ENCODE measurements around the gene USP54. TPM values are rescaled to one million over a fixed set of nuclear protein-coding genes. Genes with fewer than 3 reads are reported as not detected.

Gene USP54
- total and polyA plus RNA-seq, 2 donors (not counting 3 experiments of a cell fraction or from before 2014, with no cell fraction given), result 9.3 to 14.2 TPM

GRCh38 chr10:73517166-73517888 is 73.8 kb downstream of the USP54 start:
- TF ChIP-seq JUN (IDR thresholded peaks at IDR 0.05; ENCODE audit: borderline replicate concordance, insufficient read depth, insufficient read length, low read depth), result no peak
- peak; percentile 11 for TF ChIP-seq GATA2 (IDR thresholded peaks at IDR 0.05; ENCODE audit: insufficient read depth, insufficient read length, low read depth, low read length)
- no peak overlapping the region for H3K9ac ChIP-seq (replicated peaks; ENCODE audit: extremely low read depth, insufficient read depth, low read length)
- FAIRE-seq (peak; percentile 53), DNase-seq (ENCODE audit: low read depth, low spot score) (no peak)
- no peaks in the 10 kb centered on the region for H3K79me2 ChIP-seq (ENCODE audit: control insufficient read depth, insufficient read depth, low read length)
- H3K9me3 ChIP-seq (replicated peaks; ENCODE audit: control insufficient read depth, insufficient read depth, low read length), result no peaks in the 10 kb centered on the region
- peaks cover 0 to 4% of the 10 kb centered on the region in 2 experiments for H3K36me3 ChIP-seq (ENCODE audit: control insufficient read depth in 2 of 2, extremely low read depth in 1 of 2, insufficient read depth in 2 of 2, low read length in 2 of 2)
- BruUV-seq (replicated peaks), result no TSS peak
- no peaks in the 10 kb centered on the region for H3K27me3 ChIP-seq (ENCODE audit: control insufficient read depth in 2 of 2, insufficient read depth in 2 of 2, low read length in 2 of 2)
- no peak overlapping the region for H3K27ac ChIP-seq (ENCODE audit: insufficient read depth, low read depth, low read length)
- no peaks in the 10 kb centered on the region for H3K4me1 ChIP-seq (ENCODE audit: control insufficient read depth, extremely low read depth, insufficient read depth, low read length)
- intact Hi-C loops (cut with micrococcal nuclease), result no loop called here
- ChIA-PET POLR2A (interaction anchor here (0.6 kb wide), 1 partner anchor 11 kb away, joined by 4 read pairs; no protein-coding TSS in a partner anchor), CTCF (interaction anchor here (0.7 to 2.1 kb wide), 2 partner anchors 15 to 127 kb away, joined by 3 to 4 read pairs; no protein-coding TSS in a partner anchor)
- no peak overlapping the region for H3K4me2 ChIP-seq (ENCODE audit: insufficient read depth, low read length)
- H4K20me1 ChIP-seq (replicated peaks; ENCODE audit: control insufficient read depth, extremely low read depth, insufficient read depth, low read length), result no peaks in the 10 kb centered on the region
- no peak overlapping the region for H3K4me3 ChIP-seq (replicated peaks in 1 of 3; ENCODE audit: insufficient read depth in 1 of 3, low read depth in 1 of 3, low read length in 3 of 3)
- H3K9me1 ChIP-seq (replicated peaks; ENCODE audit: control insufficient read depth, extremely low read depth, insufficient read depth, low read length), result no peaks in the 10 kb centered on the region
- dilution Hi-C loops (cut with MboI; ENCODE audit: extremely low pct_ligation_motif_present, low sequenced_read_pairs), result no loop called here
- H2AFZ ChIP-seq (ENCODE audit: low read depth, low read length), result no peak overlapping the region

DNA sequence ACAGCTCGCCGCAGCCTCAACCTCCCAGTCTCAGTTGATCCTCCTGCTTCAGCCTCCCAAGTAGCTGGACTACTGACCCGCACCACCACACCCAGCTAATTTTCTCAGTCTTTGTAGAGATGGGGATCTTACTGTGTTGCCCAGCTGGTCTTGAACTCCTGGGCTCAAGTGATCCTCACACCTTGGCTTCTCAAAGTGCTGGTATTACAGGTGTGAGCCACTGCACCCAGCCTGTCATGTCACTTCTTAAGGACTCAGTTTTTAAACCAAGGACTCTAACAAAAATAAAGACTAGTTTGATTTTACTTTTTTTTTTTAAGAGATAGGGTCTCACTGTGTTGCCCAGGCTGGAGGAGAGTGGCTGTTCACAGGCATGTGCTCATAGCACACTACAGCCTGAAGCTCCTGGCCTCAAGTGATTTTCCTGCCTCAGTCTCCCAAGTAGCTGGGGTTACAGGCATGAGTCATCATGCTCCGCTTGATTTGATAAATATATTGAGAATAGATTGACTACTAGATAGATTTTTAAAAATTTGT is 78.9 kb downstream of the USP54 start:
- Histone ChIP-seq H3K4me2 (ENCODE audit: insufficient read depth, low read length) (no peak overlapping the region), H3K27me3 (ENCODE audit: control insufficient read depth in 2 of 2, insufficient read depth in 2 of 2, low read length in 2 of 2) (no peaks in the 10 kb centered on the region), H3K9me1 (replicated peaks; ENCODE audit: control insufficient read depth, extremely low read depth, insufficient read depth, low read length) (no peaks in the 10 kb centered on the region), H2AFZ (ENCODE audit: low read depth, low read length) (no peak overlapping the region), H3K9ac (replicated peaks; ENCODE audit: extremely low read depth, insufficient read depth, low read length) (no peak overlapping the region), H3K27ac (ENCODE audit: insufficient read depth, low read depth, low read length) (no peak overlapping the region), H3K9me3 (replicated peaks; ENCODE audit: control insufficient read depth, insufficient read depth, low read length) (no peaks in the 10 kb centered on the region), H4K20me1 (replicated peaks; ENCODE audit: control insufficient read depth, extremely low read depth, insufficient read depth, low read length) (no peaks in the 10 kb centered on the region), H3K79me2 (ENCODE audit: control insufficient read depth, insufficient read depth, low read length) (no peaks in the 10 kb centered on the region), H3K4me1 (ENCODE audit: control insufficient read depth, extremely low read depth, insufficient read depth, low read length) (no peaks in the 10 kb centered on the region), H3K4me3 (replicated peaks in 1 of 3; ENCODE audit: insufficient read depth in 1 of 3, low read depth in 1 of 3, low read length in 3 of 3) (no peak overlapping the region), H3K36me3 (ENCODE audit: control insufficient read depth in 2 of 2, extremely low read depth in 1 of 2, insufficient read depth in 2 of 2, low read length in 2 of 2) (peaks cover 0 to 4% of the 10 kb centered on the region in 2 experiments)
- FAIRE-seq (no peak), DNase-seq (ENCODE audit: low read depth, low spot score) (no peak)
- no TSS peak for BruUV-seq (replicated peaks)
- dilution Hi-C loops (cut with MboI; ENCODE audit: extremely low pct_ligation_motif_present, low sequenced_read_pairs), result no loop called here
- ChIA-PET CTCF (interaction anchor here (1.0 to 2.6 kb wide), 2 partner anchors 16 to 132 kb away, joined by 4 to 6 read pairs; partner anchors contain the start of gene PPP3CB), POLR2A (no interaction called here)
- TF ChIP-seq POLR2AphosphoS5 (IDR thresholded peaks at IDR 0.05; ENCODE audit: insufficient read depth, low read depth, low read length), result no peak
- no peak for TF ChIP-seq POLR2A (IDR thresholded peaks at IDR 0.05; ENCODE audit: low read depth, low read length)
- TF ChIP-seq FOS (IDR thresholded peaks at IDR 0.05; ENCODE audit: borderline replicate concordance, insufficient read depth, low read length), result no peak
- intact Hi-C loops (cut with micrococcal nuclease), result no loop called here

Data from endothelial cell of umbilical vein (primary cell).